HepG2 (cell line): ENCODE data around the gene LPO. TPM values are rescaled to one million over a fixed set of nuclear protein-coding genes. Genes with fewer than 3 reads are reported as not detected.

ENCODE experiments used
- HES4 ChIP-seq: sonication (generic); formaldehyde crosslinking; IDR thresholded peaks from 2 replicates; pipeline ENCODE4 v1.9.0; 2021; ENCODE audit warnings: mild to moderate bottlenecking, missing genetic modification reagents, borderline replicate concordance
- HNRNPK ChIP-seq: fragments of 200-400 bp; formaldehyde crosslinking; IDR thresholded peaks from 2 replicates; pipeline ENCODE4 v1.6.1; 2018; ENCODE audit warnings: low read length, low read depth, moderate library complexity, mild to moderate bottlenecking; ENCODE audit not compliant: poor library complexity, severe bottlenecking
- HOXA9 ChIP-seq: sonication (generic); formaldehyde crosslinking; IDR thresholded peaks from 2 replicates; pipeline ENCODE4 v1.8.1; 2022; ENCODE audit warnings: missing genetic modification reagents, mild to moderate bottlenecking, moderate library complexity, borderline replicate concordance
- IKZF1 ChIP-seq: fragments of 450-650 bp; IDR thresholded peaks from 2 replicates; pipeline ENCODE4 v1.7.1; 2016
- KLF12 ChIP-seq: sonication (generic); formaldehyde crosslinking; IDR thresholded peaks from 2 replicates; pipeline ENCODE4 v1.4.0; 2020; ENCODE audit warnings: missing genetic modification reagents, borderline replicate concordance
- TEAD2 ChIP-seq: sonication (generic); formaldehyde crosslinking; IDR thresholded peaks from 2 replicates; pipeline ENCODE4 v1.9.0; 2021; ENCODE audit warnings: missing genetic modification reagents
- ZBTB7A ChIP-seq: sonication (generic); formaldehyde crosslinking; IDR thresholded peaks from 2 replicates; pipeline ENCODE4 v1.8.0; 2022; ENCODE audit warnings: mild to moderate bottlenecking, missing genetic modification reagents
- ZNF546 ChIP-seq: sonication (generic); formaldehyde crosslinking; conservative IDR thresholded peaks from 2 replicates; pipeline ENCODE4 v1.8.1; 2023; ENCODE audit warnings: mild to moderate bottlenecking, missing genetic modification reagents
- ZNF660 ChIP-seq: sonication (generic); formaldehyde crosslinking; IDR thresholded peaks from 2 replicates; pipeline ENCODE4 v1.5.1; 2020; ENCODE audit warnings: mild to moderate bottlenecking, low read depth, missing genetic modification reagents, borderline replicate concordance
- polyA plus RNA-seq, 8 experiments: library from polyadenylated mRNA; depleted of rRNA in 3 of 8; stranded (reverse) in 7 of 8; unstranded in 1 of 8; fragments of >200 nt; fragmentation: Illumina TruSeq in 4 of 8; extraction: Trizol in 4 of 8; gene quantifications; 2 replicates each; pipeline versions ENCODE4 v1.2.1 to v1.2.3, GENCODE V29; 2011 to 2016; ENCODE audit warnings: low read depth in 4 of 8, missing spikeins in 1 of 8, mixed read lengths in 1 of 8; ENCODE audit not compliant: insufficient read depth in 1 of 8
- total RNA-seq, 5 experiments: library from RNA; depleted of rRNA; stranded (reverse); fragments of >200 nt; fragmentation: Illumina TruSeq; extraction: Trizol; gene quantifications; 2 replicates each; pipeline ENCODE4 v1.2.3, GENCODE V29; 2016; ENCODE audit warnings: low read depth in 1 of 5
- TF ChIP-seq, protein P1 (sequence below): sonication (generic); formaldehyde crosslinking; IDR thresholded peaks from 2 replicates; pipeline ENCODE4 v1.4.0; 2020; ENCODE audit warnings: missing genetic modification reagents, borderline replicate concordance
- TF ChIP-seq, protein P2 (sequence below): sonication (generic); formaldehyde crosslinking; IDR thresholded peaks from 2 replicates; pipeline ENCODE4 v1.5.1; 2020; ENCODE audit warnings: mild to moderate bottlenecking, missing genetic modification reagents, moderate library complexity
- TF ChIP-seq, protein P3 (sequence below): IDR thresholded peaks from 2 replicates; pipeline ENCODE4 v1.6.1; 2016; ENCODE audit warnings: mild to moderate bottlenecking
- TF ChIP-seq, protein P4 (sequence below): sonication (generic); formaldehyde crosslinking; IDR thresholded peaks from 2 replicates; pipeline ENCODE4 v1.8.1; 2022; ENCODE audit warnings: mild to moderate bottlenecking, missing genetic modification reagents
- TF ChIP-seq, protein P5 (sequence below): IDR thresholded peaks from 2 replicates; pipeline ENCODE4 v1.6.1; 2012; ENCODE audit warnings: inconsistent platforms
- TF ChIP-seq, protein P6 (sequence below): sonication (generic); formaldehyde crosslinking; IDR thresholded peaks from 2 replicates; pipeline ENCODE4 v1.4.0; 2020; ENCODE audit warnings: mild to moderate bottlenecking, missing genetic modification reagents

Gene LPO
- total and polyA plus RNA-seq, 2 of the 13 experiments (the other 11 are each of a cell fraction or from before 2014, with no cell fraction given), result not detected

GRCh38 chr17:58219007-58219788 is 19.2 kb upstream of the LPO start, which contains the start of gene MKS1 (continued):
- TF ChIP-seq, protein P1, sequence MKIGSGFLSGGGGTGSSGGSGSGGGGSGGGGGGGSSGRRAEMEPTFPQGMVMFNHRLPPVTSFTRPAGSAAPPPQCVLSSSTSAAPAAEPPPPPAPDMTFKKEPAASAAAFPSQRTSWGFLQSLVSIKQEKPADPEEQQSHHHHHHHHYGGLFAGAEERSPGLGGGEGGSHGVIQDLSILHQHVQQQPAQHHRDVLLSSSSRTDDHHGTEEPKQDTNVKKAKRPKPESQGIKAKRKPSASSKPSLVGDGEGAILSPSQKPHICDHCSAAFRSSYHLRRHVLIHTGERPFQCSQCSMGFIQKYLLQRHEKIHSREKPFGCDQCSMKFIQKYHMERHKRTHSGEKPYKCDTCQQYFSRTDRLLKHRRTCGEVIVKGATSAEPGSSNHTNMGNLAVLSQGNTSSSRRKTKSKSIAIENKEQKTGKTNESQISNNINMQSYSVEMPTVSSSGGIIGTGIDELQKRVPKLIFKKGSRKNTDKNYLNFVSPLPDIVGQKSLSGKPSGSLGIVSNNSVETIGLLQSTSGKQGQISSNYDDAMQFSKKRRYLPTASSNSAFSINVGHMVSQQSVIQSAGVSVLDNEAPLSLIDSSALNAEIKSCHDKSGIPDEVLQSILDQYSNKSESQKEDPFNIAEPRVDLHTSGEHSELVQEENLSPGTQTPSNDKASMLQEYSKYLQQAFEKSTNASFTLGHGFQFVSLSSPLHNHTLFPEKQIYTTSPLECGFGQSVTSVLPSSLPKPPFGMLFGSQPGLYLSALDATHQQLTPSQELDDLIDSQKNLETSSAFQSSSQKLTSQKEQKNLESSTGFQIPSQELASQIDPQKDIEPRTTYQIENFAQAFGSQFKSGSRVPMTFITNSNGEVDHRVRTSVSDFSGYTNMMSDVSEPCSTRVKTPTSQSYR, result no peak
- peak; percentile 94 for TF ChIP-seq ZNF546 (CRISPR knock-in tag)
- peak; percentile 17; the same call in 1 of the 2 replicates for TF ChIP-seq TEAD2
- no peak for TF ChIP-seq ZBTB7A
- peak; percentile 45; the same call in 1 of the 2 replicates for TF ChIP-seq HES4 (CRISPR knock-in tag)
- no peak for TF ChIP-seq HNRNPK
- TF ChIP-seq, protein P2, sequence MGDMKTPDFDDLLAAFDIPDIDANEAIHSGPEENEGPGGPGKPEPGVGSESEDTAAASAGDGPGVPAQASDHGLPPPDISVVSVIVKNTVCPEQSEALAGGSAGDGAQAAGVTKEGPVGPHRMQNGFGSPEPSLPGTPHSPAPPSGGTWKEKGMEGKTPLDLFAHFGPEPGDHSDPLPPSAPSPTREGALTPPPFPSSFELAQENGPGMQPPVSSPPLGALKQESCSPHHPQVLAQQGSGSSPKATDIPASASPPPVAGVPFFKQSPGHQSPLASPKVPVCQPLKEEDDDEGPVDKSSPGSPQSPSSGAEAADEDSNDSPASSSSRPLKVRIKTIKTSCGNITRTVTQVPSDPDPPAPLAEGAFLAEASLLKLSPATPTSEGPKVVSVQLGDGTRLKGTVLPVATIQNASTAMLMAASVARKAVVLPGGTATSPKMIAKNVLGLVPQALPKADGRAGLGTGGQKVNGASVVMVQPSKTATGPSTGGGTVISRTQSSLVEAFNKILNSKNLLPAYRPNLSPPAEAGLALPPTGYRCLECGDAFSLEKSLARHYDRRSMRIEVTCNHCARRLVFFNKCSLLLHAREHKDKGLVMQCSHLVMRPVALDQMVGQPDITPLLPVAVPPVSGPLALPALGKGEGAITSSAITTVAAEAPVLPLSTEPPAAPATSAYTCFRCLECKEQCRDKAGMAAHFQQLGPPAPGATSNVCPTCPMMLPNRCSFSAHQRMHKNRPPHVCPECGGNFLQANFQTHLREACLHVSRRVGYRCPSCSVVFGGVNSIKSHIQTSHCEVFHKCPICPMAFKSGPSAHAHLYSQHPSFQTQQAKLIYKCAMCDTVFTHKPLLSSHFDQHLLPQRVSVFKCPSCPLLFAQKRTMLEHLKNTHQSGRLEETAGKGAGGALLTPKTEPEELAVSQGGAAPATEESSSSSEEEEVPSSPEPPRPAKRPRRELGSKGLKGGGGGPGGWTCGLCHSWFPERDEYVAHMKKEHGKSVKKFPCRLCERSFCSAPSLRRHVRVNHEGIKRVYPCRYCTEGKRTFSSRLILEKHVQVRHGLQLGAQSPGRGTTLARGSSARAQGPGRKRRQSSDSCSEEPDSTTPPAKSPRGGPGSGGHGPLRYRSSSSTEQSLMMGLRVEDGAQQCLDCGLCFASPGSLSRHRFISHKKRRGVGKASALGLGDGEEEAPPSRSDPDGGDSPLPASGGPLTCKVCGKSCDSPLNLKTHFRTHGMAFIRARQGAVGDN, result peak; percentile 98
- TF ChIP-seq ZNF660, result no peak; the same call in 1 of the 2 replicates
- TF ChIP-seq, protein P3, sequence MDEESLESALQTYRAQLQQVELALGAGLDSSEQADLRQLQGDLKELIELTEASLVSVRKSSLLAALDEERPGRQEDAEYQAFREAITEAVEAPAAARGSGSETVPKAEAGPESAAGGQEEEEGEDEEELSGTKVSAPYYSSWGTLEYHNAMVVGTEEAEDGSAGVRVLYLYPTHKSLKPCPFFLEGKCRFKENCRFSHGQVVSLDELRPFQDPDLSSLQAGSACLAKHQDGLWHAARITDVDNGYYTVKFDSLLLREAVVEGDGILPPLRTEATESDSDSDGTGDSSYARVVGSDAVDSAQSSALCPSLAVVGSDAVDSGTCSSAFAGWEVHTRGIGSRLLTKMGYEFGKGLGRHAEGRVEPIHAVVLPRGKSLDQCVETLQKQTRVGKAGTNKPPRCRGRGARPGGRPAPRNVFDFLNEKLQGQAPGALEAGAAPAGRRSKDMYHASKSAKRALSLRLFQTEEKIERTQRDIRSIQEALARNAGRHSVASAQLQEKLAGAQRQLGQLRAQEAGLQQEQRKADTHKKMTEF (CRISPR knock-in tag), result peak; percentile 91
- TF ChIP-seq, protein P4, sequence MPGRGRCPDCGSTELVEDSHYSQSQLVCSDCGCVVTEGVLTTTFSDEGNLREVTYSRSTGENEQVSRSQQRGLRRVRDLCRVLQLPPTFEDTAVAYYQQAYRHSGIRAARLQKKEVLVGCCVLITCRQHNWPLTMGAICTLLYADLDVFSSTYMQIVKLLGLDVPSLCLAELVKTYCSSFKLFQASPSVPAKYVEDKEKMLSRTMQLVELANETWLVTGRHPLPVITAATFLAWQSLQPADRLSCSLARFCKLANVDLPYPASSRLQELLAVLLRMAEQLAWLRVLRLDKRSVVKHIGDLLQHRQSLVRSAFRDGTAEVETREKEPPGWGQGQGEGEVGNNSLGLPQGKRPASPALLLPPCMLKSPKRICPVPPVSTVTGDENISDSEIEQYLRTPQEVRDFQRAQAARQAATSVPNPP (CRISPR knock-in tag), result peak; percentile 94
- TF ChIP-seq KLF12 (CRISPR knock-in tag), result peak; percentile 88; the same call in 1 of the 2 replicates
- TF ChIP-seq, protein P5, sequence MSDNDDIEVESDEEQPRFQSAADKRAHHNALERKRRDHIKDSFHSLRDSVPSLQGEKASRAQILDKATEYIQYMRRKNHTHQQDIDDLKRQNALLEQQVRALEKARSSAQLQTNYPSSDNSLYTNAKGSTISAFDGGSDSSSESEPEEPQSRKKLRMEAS, result peak; percentile 81
- TF ChIP-seq, protein P6, sequence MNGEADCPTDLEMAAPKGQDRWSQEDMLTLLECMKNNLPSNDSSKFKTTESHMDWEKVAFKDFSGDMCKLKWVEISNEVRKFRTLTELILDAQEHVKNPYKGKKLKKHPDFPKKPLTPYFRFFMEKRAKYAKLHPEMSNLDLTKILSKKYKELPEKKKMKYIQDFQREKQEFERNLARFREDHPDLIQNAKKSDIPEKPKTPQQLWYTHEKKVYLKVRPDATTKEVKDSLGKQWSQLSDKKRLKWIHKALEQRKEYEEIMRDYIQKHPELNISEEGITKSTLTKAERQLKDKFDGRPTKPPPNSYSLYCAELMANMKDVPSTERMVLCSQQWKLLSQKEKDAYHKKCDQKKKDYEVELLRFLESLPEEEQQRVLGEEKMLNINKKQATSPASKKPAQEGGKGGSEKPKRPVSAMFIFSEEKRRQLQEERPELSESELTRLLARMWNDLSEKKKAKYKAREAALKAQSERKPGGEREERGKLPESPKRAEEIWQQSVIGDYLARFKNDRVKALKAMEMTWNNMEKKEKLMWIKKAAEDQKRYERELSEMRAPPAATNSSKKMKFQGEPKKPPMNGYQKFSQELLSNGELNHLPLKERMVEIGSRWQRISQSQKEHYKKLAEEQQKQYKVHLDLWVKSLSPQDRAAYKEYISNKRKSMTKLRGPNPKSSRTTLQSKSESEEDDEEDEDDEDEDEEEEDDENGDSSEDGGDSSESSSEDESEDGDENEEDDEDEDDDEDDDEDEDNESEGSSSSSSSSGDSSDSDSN (CRISPR knock-in tag), result peak; percentile 91
- TF ChIP-seq HOXA9 (CRISPR knock-in tag), result no peak
- TF ChIP-seq IKZF1, result no peak
